Astrocyte of the spinal cord (primary cell): Measurements from ENCODE around the gene ACOX3.

Experiments used
- DNase-seq: peaks from one replicate; pipeline ENCODE4 v3.0.0; 2011; ENCODE audit warnings: low read depth, low spot score
- H3K4me3 ChIP-seq: 2 replicates; pipeline ENCODE4 v1.5.1; 2011; ENCODE audit warnings: low read depth, mild to moderate bottlenecking, low read length, moderate library complexity
- CTCF ChIP-seq: IDR thresholded peaks from 2 replicates; pipeline ENCODE4 v1.5.1; 2012; ENCODE audit warnings: low read depth, mild to moderate bottlenecking, low read length, inconsistent platforms
- in situ Hi-C: cut with HindIII; loops from 2 replicates; pipeline ENCODE4 v1.10.0; 2017; ENCODE audit warnings: low sequenced_read_pairs

Gene ACOX3

DNA sequence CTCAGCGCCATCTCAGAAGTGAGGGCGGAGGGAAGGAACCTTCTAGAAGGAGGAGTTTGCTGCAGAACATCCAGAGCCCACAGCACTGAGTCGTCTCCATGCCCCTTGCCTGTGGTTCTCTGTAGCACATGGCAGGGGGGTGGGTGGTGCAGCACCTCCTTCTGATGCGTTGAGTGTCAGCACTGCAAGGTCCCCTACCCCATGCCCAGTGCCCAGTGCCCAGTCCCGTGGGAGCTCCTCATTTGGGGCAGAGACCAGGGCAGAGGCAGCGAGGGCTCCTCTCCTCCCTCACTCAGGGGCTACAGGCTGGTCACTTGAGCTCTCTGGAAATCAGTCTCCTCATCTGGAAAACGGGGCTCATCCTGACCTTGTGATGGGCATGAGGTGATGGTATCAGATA, 92.9 kb downstream of the ACOX3 start:
- DNase-seq: no peak
- no peak for TF ChIP-seq CTCF
- H3K4me3 ChIP-seq: no peak overlapping the region
- in situ Hi-C loops: no loop called here

DNA sequence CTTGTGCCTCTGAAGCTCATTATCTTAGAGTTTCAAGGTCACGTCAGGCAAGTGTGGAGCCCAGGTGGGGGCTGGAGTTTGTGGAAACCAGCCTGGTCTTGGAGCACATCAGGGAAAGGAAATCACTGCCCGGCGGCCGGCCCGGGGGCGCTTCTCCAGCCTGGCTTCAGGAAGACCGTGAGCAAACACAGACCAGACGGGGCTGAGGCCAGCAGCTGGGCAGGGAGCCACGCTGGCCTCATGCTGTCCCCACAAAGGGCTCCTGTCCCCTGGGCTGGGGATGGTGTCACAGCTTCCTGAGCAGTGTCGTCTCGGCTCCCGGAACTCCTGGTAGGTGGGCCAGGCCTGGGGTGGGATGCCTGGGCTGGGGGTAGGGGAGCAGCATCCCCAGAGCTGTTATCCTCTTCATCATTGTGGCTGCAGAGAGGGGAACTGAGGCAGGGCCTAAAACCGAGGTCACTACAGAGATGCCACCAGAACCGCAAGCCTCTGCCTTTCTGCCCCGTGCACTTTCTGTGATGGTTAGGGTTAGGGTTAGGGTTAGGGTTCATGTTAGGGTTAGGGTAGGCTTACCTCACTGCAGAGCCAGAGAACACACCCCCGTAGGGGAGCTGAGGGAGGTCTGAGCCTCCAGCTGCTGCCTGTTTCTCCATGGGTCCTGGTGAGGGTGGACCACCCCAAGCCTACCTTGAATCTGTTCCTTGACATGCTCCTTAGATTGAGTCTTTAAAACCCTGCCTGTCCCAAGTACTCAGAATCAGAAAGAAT, 93.5 kb downstream of the ACOX3 start:
- no peak overlapping the region for H3K4me3 ChIP-seq
- no peak for DNase-seq
- in situ Hi-C loops: no loop called here
- no peak for TF ChIP-seq CTCF

GRCh38 chr4:8345946-8346814, 94.3 kb downstream of the ACOX3 start:
- TF ChIP-seq CTCF: no peak
- H3K4me3 ChIP-seq: no peak overlapping the region
- in situ Hi-C loops: no loop called here
- no peak for DNase-seq

GRCh38 chr4:8345053-8345945, 95.2 kb downstream of the ACOX3 start:
- in situ Hi-C loops: no loop called here
- DNase-seq: no peak
- TF ChIP-seq CTCF: no peak
- H3K4me3 ChIP-seq: no peak overlapping the region

GRCh38 chr4:8344377-8344776, 96.1 kb downstream of the ACOX3 start:
- no peak for TF ChIP-seq CTCF
- no peak for DNase-seq
- in situ Hi-C loops: no loop called here
- no peak overlapping the region for H3K4me3 ChIP-seq

DNA sequence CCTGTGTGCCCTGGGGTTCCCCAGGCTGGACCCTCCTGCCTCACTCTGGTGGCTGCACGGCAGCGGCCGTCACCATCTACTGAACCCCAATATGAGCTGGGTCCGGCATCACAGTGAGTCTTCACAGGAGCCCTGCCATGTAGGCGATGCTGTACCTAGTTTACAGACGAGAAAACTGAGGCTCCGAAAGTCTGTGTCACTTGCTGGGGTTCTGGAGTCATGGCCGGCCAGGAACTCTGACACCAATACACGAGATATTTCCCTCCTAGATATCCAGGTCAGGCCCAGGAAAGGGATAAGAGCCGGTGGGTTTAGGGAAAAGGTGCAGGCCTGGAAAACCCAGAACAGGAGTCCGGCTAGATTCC, 96.6 kb downstream of the ACOX3 start:
- in situ Hi-C loops: no loop called here
- TF ChIP-seq CTCF: no peak
- no peak for DNase-seq

More for the DNA sequence above, 96.6 kb downstream of the ACOX3 start:
- no peak overlapping the region for H3K4me3 ChIP-seq
